IMR-90 (cell line): ENCODE data around the gene PTK6. TPM values are rescaled to one million over a fixed set of nuclear protein-coding genes. Genes with fewer than 3 reads are reported as not detected.

Experiments used
- ATAC-seq: fragments of 200-7000 bp; cut with Tn5 transposase; 2 replicates; pipeline ENCODE4 v1.9.1; 2020; ENCODE audit warnings: low read depth, mild to moderate bottlenecking, moderate library complexity
- BruUV-seq: library from RNA; stranded (reverse); fragments of 400-500 nt; replicated peaks from 2 replicates; lab custom pipeline; 2021; lab: Mats Ljungman, UMichigan
- CTCF ChIA-PET: fragments of 300-600 bp; formaldehyde crosslinking; extraction: SDS; loops from one replicate; lab custom pipeline; 2021; ENCODE audit warnings: antibody characterized with exemption; lab: Yijun Ruan, JAX
- POLR2A ChIA-PET: fragments of 300-600 bp; sonication (Branson Sonifier 250); formaldehyde crosslinking; loops from one replicate; lab custom pipeline; 2022; ENCODE audit warnings: antibody characterized with exemption; ENCODE audit not compliant: unreplicated experiment; lab: Charles Lee
- DNase-seq: peaks from one replicate; pipeline ENCODE4 v3.0.0; 2013
- H2AFZ ChIP-seq: replicated peaks from 2 replicates; pipeline ENCODE3; 2013; ENCODE audit warnings: low read length, mild to moderate bottlenecking; ENCODE audit not compliant: poor library complexity
- H2AK5ac ChIP-seq: 2 replicates; pipeline ENCODE4 v1.6.1; 2013; ENCODE audit warnings: low read depth, low read length, inconsistent platforms
- H2AK9ac ChIP-seq: replicated peaks from 2 replicates; pipeline ENCODE3; 2013; ENCODE audit warnings: mild to moderate bottlenecking, low read depth, low read length, moderate library complexity; ENCODE audit not compliant: poor library complexity
- H2BK120ac ChIP-seq: 2 replicates; pipeline ENCODE4 v1.6.1; 2013; ENCODE audit warnings: low read depth, low read length, inconsistent platforms
- H2BK15ac ChIP-seq: 3 replicates; pipeline ENCODE4 v1.6.1; 2013; ENCODE audit warnings: low read depth, low read length, inconsistent platforms
- H2BK20ac ChIP-seq: 2 replicates; pipeline ENCODE4 v1.6.1; 2013; ENCODE audit warnings: low read depth, mild to moderate bottlenecking, inconsistent platforms, low read length, moderate library complexity
- H2BK5ac ChIP-seq: 2 replicates; pipeline ENCODE4 v1.6.1; 2013; ENCODE audit warnings: mild to moderate bottlenecking, low read depth, low read length, inconsistent platforms; ENCODE audit not compliant: poor library complexity, severe bottlenecking
- H3K14ac ChIP-seq: replicated peaks from 2 replicates; pipeline ENCODE4 v1.6.1; 2013; ENCODE audit warnings: low read depth, low read length, inconsistent platforms
- H3K18ac ChIP-seq: 2 replicates; pipeline ENCODE4 v1.6.1; 2013; ENCODE audit warnings: low read depth, low read length, control low read depth
- H3K23ac ChIP-seq: 2 replicates; pipeline ENCODE4 v1.6.1; 2013; ENCODE audit warnings: low read depth, low read length, inconsistent platforms
- H3K27ac ChIP-seq: 2 replicates; pipeline ENCODE4 v1.5.1; 2013; ENCODE audit warnings: mild to moderate bottlenecking, control low read depth, low read length; ENCODE audit not compliant: insufficient read depth
- H3K27me3 ChIP-seq: 2 replicates; pipeline ENCODE4 v1.6.1; 2013; ENCODE audit warnings: low read length; ENCODE audit not compliant: control insufficient read depth, insufficient read depth
- H3K36me3 ChIP-seq: 2 replicates; pipeline ENCODE4 v1.6.1; 2013; ENCODE audit warnings: low read length, mixed read lengths; ENCODE audit not compliant: control insufficient read depth, insufficient read depth
- H3K4ac ChIP-seq: 2 replicates; pipeline ENCODE4 v1.6.1; 2013; ENCODE audit warnings: low read depth, low read length, inconsistent platforms
- H3K4me1 ChIP-seq: 2 replicates; pipeline ENCODE4 v1.6.1; 2013; ENCODE audit warnings: low read length, mixed read lengths; ENCODE audit not compliant: control insufficient read depth, insufficient read depth
- H3K4me2 ChIP-seq: 2 replicates; pipeline ENCODE4 v1.6.1; 2013; ENCODE audit warnings: low read depth, mild to moderate bottlenecking, control low read depth, low read length, moderate library complexity
- H3K4me3 ChIP-seq: 2 replicates; pipeline ENCODE4 v1.5.1; 2013; ENCODE audit warnings: low read depth, mild to moderate bottlenecking, control low read depth, low read length, moderate library complexity; ENCODE audit not compliant: insufficient read depth
- H3K56ac ChIP-seq: 2 replicates; pipeline ENCODE4 v1.6.1; 2013; ENCODE audit warnings: low read length, inconsistent platforms; ENCODE audit not compliant: insufficient read depth; ENCODE audit errors: extremely low read depth
- H3K79me1 ChIP-seq, 2 experiments: 2 replicates each; pipeline ENCODE4 v1.6.1; 2013; ENCODE audit warnings: low read length in 2 of 2, inconsistent platforms in 1 of 2, low read depth in 1 of 2
- H3K9ac ChIP-seq: 2 replicates; pipeline ENCODE4 v1.6.1; 2013; ENCODE audit warnings: low read depth, low read length, control low read depth
- H3K9me1 ChIP-seq: 2 replicates; pipeline ENCODE4 v1.6.1; 2013; ENCODE audit warnings: low read length, inconsistent platforms; ENCODE audit not compliant: insufficient read depth
- H3K9me3 ChIP-seq: 2 replicates; pipeline ENCODE4 v1.6.1; 2013; ENCODE audit warnings: low read length; ENCODE audit not compliant: control insufficient read depth, insufficient read depth
- H4K20me1 ChIP-seq: 2 replicates; pipeline ENCODE4 v1.6.1; 2013; ENCODE audit warnings: low read length, inconsistent platforms; ENCODE audit not compliant: insufficient read depth
- H4K5ac ChIP-seq: 2 replicates; pipeline ENCODE4 v1.6.1; 2013; ENCODE audit warnings: mild to moderate bottlenecking, low read depth, low read length, control low read depth
- H4K8ac ChIP-seq, 2 experiments: 2 replicates each; pipeline ENCODE4 v1.6.1; 2013; ENCODE audit warnings: low read depth in 2 of 2, low read length in 2 of 2, control low read depth in 1 of 2, inconsistent platforms in 1 of 2
- H4K91ac ChIP-seq: 2 replicates; pipeline ENCODE4 v1.6.1; 2013; ENCODE audit warnings: low read depth, low read length, inconsistent platforms; ENCODE audit not compliant: insufficient read depth
- MAFK ChIP-seq: IDR thresholded peaks from 2 replicates; pipeline ENCODE4 v1.6.1; 2012; ENCODE audit warnings: low read depth, low read length, improper control_type of control experiment
- RFX5 ChIP-seq: IDR thresholded peaks from 2 replicates; pipeline ENCODE4 v1.8.0; 2012; ENCODE audit warnings: low read depth, mild to moderate bottlenecking, low read length, moderate library complexity
- WGBS, 2 experiments: methylation state at CpG; one replicate each; pipeline versions ENCODE4 v1.1.5 to v1.1.7; 2013; ENCODE audit warnings: missing lambda C conversion rate in 2 of 2; ENCODE audit not compliant: insufficient read length in 1 of 2; ENCODE audit errors: extremely low coverage in 2 of 2; 5-methylcytosine and 5-hydroxymethylcytosine counted together
- dilution Hi-C: fragments of 300-500 bp; cut with HindIII; formaldehyde crosslinking; loops from one replicate; pipeline ENCODE4 v1.14.3; 2018; ENCODE audit warnings: low sequenced_read_pairs; ENCODE audit not compliant: unreplicated experiment
- in situ Hi-C: fragments of 300-500 bp; cut with MboI; formaldehyde crosslinking; loops from 3 replicates; pipeline ENCODE4 v1.14.3; 2019; ENCODE audit warnings: low sequenced_read_pairs, inconsistent platforms, mixed read lengths
- intact Hi-C: fragments of 100-400 bp; cut with micrococcal nuclease; formaldehyde crosslinking; loops from 2 replicates; pipeline ENCODE4 v1.10.0; 2022
- polyA plus RNA-seq, 3 experiments: library from polyadenylated mRNA; depleted of rRNA; stranded (reverse); fragments of >200 nt; gene quantifications; 2 replicates each; pipeline ENCODE4 v1.2.3, GENCODE V29; 2012; ENCODE audit warnings: low replicate concordance in 1 of 3
- total RNA-seq: library from RNA; depleted of rRNA; stranded (reverse); fragments of >200 nt; gene quantifications from 2 replicates; pipeline ENCODE4 v1.2.3, GENCODE V29; 2012

Gene PTK6
- total and polyA plus RNA-seq, 2 of the 4 experiments (the other 2 are of a cell fraction): not detected

GRCh38 chr20:63490416-63490815 lies 46.8 kb downstream of the PTK6 start:
- no peak overlapping the region for H2BK5ac ChIP-seq
- dilution Hi-C loops (no loop called here), in situ Hi-C loops (no loop called here), intact Hi-C loops (no loop called here)
- no peak overlapping the region for H2AK5ac ChIP-seq
- no peaks in the 10 kb centered on the region for H3K9me1 ChIP-seq
- no peak overlapping the region for H4K8ac ChIP-seq
- no peak for ATAC-seq
- H4K91ac ChIP-seq: no peak overlapping the region
- no peak overlapping the region for H2BK15ac ChIP-seq
- H3K9ac ChIP-seq: no peak overlapping the region
- no peak overlapping the region for H3K23ac ChIP-seq
- no peak overlapping the region for H3K18ac ChIP-seq
- no peaks in the 10 kb centered on the region for H3K4me1 ChIP-seq
- H3K4me3 ChIP-seq: no peak overlapping the region
- no peaks in the 10 kb centered on the region for H3K36me3 ChIP-seq
- H3K9me3 ChIP-seq: no peaks in the 10 kb centered on the region
- H3K27me3 ChIP-seq: peaks cover 20% of the 10 kb centered on the region
- no peak overlapping the region for H3K56ac ChIP-seq
- H2BK20ac ChIP-seq: no peak overlapping the region
- H2AFZ ChIP-seq: no peak overlapping the region
- H3K4me2 ChIP-seq: no peak overlapping the region
- ChIA-PET POLR2A (no interaction called here), CTCF (no interaction called here)
- H4K20me1 ChIP-seq: no peaks in the 10 kb centered on the region
- no peak overlapping the region for H2AK9ac ChIP-seq
- H2BK120ac ChIP-seq: no peak overlapping the region
- no peak overlapping the region for H4K5ac ChIP-seq
- 85% methylated on average over 15 of the region's 24 CpGs; no CpG with 5 or more reads in 1 of the 2 experiments for WGBS, 2 experiments
- no peaks in the 10 kb centered on the region for H3K79me1 ChIP-seq
- H3K4ac ChIP-seq: no peak overlapping the region
- BruUV-seq: no TSS peak
- H3K27ac ChIP-seq: no peak overlapping the region
- no peak overlapping the region for H3K14ac ChIP-seq
- no peak for DNase-seq
- TF ChIP-seq RFX5 (no peak), MAFK (no peak)
